Caco-2 (cell line): ENCODE results near the gene MYLK3. TPM values are rescaled to one million over a fixed set of nuclear protein-coding genes. Genes with fewer than 3 reads are reported as not detected.

Experiments used
- BruUV-seq: library from RNA; stranded (reverse); fragments of 400-500 nt; replicated peaks from 2 replicates; lab custom pipeline; 2021; lab: Mats Ljungman, UMichigan
- CTCF ChIA-PET: fragments of 300-600 bp; sonication (Branson Sonifier 250); formaldehyde crosslinking; loops from one replicate; lab custom pipeline; 2022; ENCODE audit warnings: antibody characterized with exemption; lab: Charles Lee
- POLR2A ChIA-PET: fragments of 300-600 bp; sonication (Branson Sonifier 250); formaldehyde crosslinking; loops from one replicate; lab custom pipeline; 2022; ENCODE audit warnings: antibody characterized with exemption; lab: Charles Lee
- DNase-seq, 2 experiments: peaks; one replicate each; pipeline versions ENCODE4 v3.0.0 to v3.0.0-alpha.2; 2020 to 2022
- H3K27me3 ChIP-seq: replicated peaks from 2 replicates; pipeline ENCODE4 v1.6.0; 2011; ENCODE audit warnings: low read length; ENCODE audit not compliant: control insufficient read depth, insufficient read depth
- H3K36me3 ChIP-seq: 2 replicates; pipeline ENCODE4 v1.5.1; 2011; ENCODE audit warnings: low read length; ENCODE audit not compliant: control insufficient read depth, insufficient read depth
- H3K4me1 ChIP-seq: fragments of 250-450 bp; sonication (Bioruptor Pico); 2 replicates; pipeline ENCODE4 v1.5.1; 2020; ENCODE audit warnings: mild to moderate bottlenecking
- H3K4me3 ChIP-seq: 2 replicates; pipeline ENCODE4 v1.5.1; 2011; ENCODE audit warnings: low read depth, mild to moderate bottlenecking, control low read depth, low read length
- H3K9me3 ChIP-seq: fragments of 250-450 bp; sonication (Bioruptor Pico); 2 replicates; pipeline ENCODE4 v1.5.1; 2020; ENCODE audit warnings: mild to moderate bottlenecking, moderate library complexity
- H3K27ac Mint-ChIP-seq: one replicate; pipeline ENCODE4 v1.8.0; 2022; ENCODE audit warnings: mixed read lengths; ENCODE audit not compliant: unreplicated experiment
- H3K27me3 Mint-ChIP-seq: one replicate; pipeline ENCODE4 v1.8.0; 2022; ENCODE audit warnings: mixed read lengths; ENCODE audit not compliant: insufficient read depth, unreplicated experiment
- H3K36me3 Mint-ChIP-seq: one replicate; pipeline ENCODE4 v1.8.0; 2022; ENCODE audit warnings: mild to moderate bottlenecking, mixed read lengths; ENCODE audit not compliant: insufficient read depth, unreplicated experiment
- H3K4me1 Mint-ChIP-seq: one replicate; pipeline ENCODE4 v1.8.0; 2022; ENCODE audit warnings: low read depth, mixed read lengths; ENCODE audit not compliant: unreplicated experiment
- H3K4me3 Mint-ChIP-seq: one replicate; pipeline ENCODE4 v1.8.0; 2022; ENCODE audit warnings: mild to moderate bottlenecking, moderate library complexity, mixed read lengths; ENCODE audit not compliant: unreplicated experiment
- H3K9me3 Mint-ChIP-seq: one replicate; pipeline ENCODE4 v1.8.0; 2022; ENCODE audit warnings: mixed read lengths; ENCODE audit not compliant: unreplicated experiment
- intact Hi-C: fragments of 100-400 bp; cut with micrococcal nuclease; formaldehyde crosslinking; loops from one replicate; pipeline ENCODE4 v1.10.0; 2022; ENCODE audit not compliant: unreplicated experiment
- total RNA-seq: library from RNA; stranded (reverse); gene quantifications from 2 replicates; pipeline ENCODE4 v1.2.3, GENCODE V29; 2022
- TF ChIP-seq, protein P1 (sequence below), 2 experiments: fragments of 200-600 bp in 1 of 2; IDR thresholded peaks; 1 replicate in 1 of 2; 2 replicates in 1 of 2; pipeline versions ENCODE4 v1.5.1 to v1.8.0; 2011 to 2022; ENCODE audit warnings: antibody characterized with exemption in 1 of 2, control low read depth in 1 of 2, inconsistent platforms in 1 of 2, low read depth in 1 of 2, low read length in 1 of 2, mild to moderate bottlenecking in 1 of 2, moderate library complexity in 1 of 2; ENCODE audit not compliant: insufficient read depth in 1 of 2, severe bottlenecking in 1 of 2, unreplicated experiment in 1 of 2

MYLK3 gene
- total RNA-seq, 1 experiment from 2014 or later = 1.2 TPM

GRCh38 chr16:46745617-46746016 lies 2.5 kb downstream of the MYLK3 start:
- H3K36me3 Mint-ChIP-seq = no peaks in the 10 kb centered on the region
- H3K4me1 ChIP-seq = peaks cover 42% of the 10 kb centered on the region
- ChIA-PET POLR2A (no interaction called here), CTCF (no interaction called here)
- H3K27me3 Mint-ChIP-seq = no peaks in the 10 kb centered on the region
- no peak overlapping the region for H3K4me3 ChIP-seq
- H3K27ac Mint-ChIP-seq = no peak overlapping the region
- TF ChIP-seq, protein P1, sequence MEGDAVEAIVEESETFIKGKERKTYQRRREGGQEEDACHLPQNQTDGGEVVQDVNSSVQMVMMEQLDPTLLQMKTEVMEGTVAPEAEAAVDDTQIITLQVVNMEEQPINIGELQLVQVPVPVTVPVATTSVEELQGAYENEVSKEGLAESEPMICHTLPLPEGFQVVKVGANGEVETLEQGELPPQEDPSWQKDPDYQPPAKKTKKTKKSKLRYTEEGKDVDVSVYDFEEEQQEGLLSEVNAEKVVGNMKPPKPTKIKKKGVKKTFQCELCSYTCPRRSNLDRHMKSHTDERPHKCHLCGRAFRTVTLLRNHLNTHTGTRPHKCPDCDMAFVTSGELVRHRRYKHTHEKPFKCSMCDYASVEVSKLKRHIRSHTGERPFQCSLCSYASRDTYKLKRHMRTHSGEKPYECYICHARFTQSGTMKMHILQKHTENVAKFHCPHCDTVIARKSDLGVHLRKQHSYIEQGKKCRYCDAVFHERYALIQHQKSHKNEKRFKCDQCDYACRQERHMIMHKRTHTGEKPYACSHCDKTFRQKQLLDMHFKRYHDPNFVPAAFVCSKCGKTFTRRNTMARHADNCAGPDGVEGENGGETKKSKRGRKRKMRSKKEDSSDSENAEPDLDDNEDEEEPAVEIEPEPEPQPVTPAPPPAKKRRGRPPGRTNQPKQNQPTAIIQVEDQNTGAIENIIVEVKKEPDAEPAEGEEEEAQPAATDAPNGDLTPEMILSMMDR (IDR thresholded peaks at IDR 0.05; ENCODE audit: insufficient read depth in 1 of 2, low read depth in 1 of 2, low read length in 1 of 2, severe bottlenecking in 1 of 2, unreplicated experiment in 1 of 2) = no peak
- no peaks in the 10 kb centered on the region for H3K27me3 ChIP-seq
- H3K4me1 Mint-ChIP-seq = peaks cover 32% of the 10 kb centered on the region
- no peaks in the 10 kb centered on the region for H3K36me3 ChIP-seq
- no peak overlapping the region for H3K4me3 Mint-ChIP-seq
- no peaks in the 10 kb centered on the region for H3K9me3 Mint-ChIP-seq
- DNase-seq = no peak
- no peaks in the 10 kb centered on the region for H3K9me3 ChIP-seq
- no TSS peak for BruUV-seq
- intact Hi-C loops = loop anchor here (5.0 kb wide), 1 partner anchor 57 kb away; no protein-coding TSS in a partner anchor

DNA sequence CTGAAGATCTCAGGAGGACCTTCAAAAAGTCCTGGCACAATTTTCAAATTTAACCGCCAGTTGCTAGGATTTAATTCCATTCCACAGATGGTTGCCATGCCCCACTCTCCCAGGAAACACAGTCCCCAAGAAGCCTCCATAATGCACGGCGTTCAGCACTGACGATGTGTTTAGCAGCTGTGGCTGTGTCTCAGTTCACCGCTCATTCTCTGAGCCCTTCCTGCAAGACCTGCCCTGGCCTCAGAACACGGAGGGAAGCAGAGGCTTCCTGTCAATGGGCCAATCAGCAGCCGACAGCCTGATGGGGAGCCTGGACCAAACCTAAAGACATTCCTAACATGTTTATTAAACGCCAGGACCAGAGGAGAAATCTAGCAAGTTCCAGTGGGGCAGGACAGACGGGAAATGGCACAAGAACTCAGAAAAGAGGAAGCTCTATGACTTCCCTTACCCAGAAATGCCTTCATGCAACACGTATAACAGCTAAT lies 4.9 kb downstream of the MYLK3 start:
- intact Hi-C loops = no loop called here
- H3K9me3 Mint-ChIP-seq = no peaks in the 10 kb centered on the region
- no peaks in the 10 kb centered on the region for H3K27me3 Mint-ChIP-seq
- H3K36me3 Mint-ChIP-seq = no peaks in the 10 kb centered on the region
- Histone ChIP-seq H3K4me3 (no peak overlapping the region), H3K27me3 (no peaks in the 10 kb centered on the region), H3K36me3 (no peaks in the 10 kb centered on the region), H3K4me1 (peaks cover 30% of the 10 kb centered on the region), H3K9me3 (no peaks in the 10 kb centered on the region)
- TF ChIP-seq, protein P1 (IDR thresholded peaks at IDR 0.05; ENCODE audit: insufficient read depth in 1 of 2, low read depth in 1 of 2, low read length in 1 of 2, severe bottlenecking in 1 of 2, unreplicated experiment in 1 of 2) = no peak
- peak overlapping the region; percentile 44 for H3K4me3 Mint-ChIP-seq
- CTCF ChIA-PET = no interaction called here
- peaks cover 26% of the 10 kb centered on the region for H3K4me1 Mint-ChIP-seq
- BruUV-seq = no TSS peak
- peak overlapping the region; percentile 42 for H3K27ac Mint-ChIP-seq
- POLR2A ChIA-PET = interaction anchor here (0.7 kb wide), 1 partner anchor 77 kb away, joined by 3 read pairs; no protein-coding TSS in a partner anchor
- DNase-seq = peak; percentile 52 to 66

DNA sequence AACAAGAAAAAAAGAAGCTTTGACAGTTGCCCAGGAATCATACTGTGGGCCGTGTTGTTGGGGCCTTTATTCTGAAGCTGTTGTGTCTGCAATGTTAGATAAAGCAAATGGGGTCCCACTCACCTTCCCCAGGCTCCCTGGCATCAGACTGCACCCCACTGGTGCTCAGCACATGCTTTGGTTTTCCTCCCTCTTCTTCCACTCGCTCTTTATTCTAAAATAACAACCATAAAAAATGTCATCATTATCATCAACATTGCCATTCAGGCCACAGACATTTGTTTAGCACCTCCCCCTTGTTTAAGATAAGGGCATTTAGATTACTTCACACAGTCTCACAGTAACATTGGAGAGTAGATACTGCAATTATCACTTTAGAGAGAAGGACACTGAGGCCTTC lies 8.2 kb downstream of the MYLK3 start:
- H3K27me3 Mint-ChIP-seq = no peaks in the 10 kb centered on the region
- H3K4me1 ChIP-seq = peaks cover 13% of the 10 kb centered on the region
- H3K4me1 Mint-ChIP-seq = peaks cover 14% of the 10 kb centered on the region
- no peaks in the 10 kb centered on the region for H3K36me3 Mint-ChIP-seq
- H3K27me3 ChIP-seq = no peaks in the 10 kb centered on the region
- no peaks in the 10 kb centered on the region for H3K9me3 Mint-ChIP-seq
- no peaks in the 10 kb centered on the region for H3K36me3 ChIP-seq
- BruUV-seq = no TSS peak
- TF ChIP-seq, protein P1 (IDR thresholded peaks at IDR 0.05; ENCODE audit: insufficient read depth in 1 of 2, low read depth in 1 of 2, low read length in 1 of 2, severe bottlenecking in 1 of 2, unreplicated experiment in 1 of 2) = no peak
- no peak overlapping the region for H3K4me3 ChIP-seq
- no peaks in the 10 kb centered on the region for H3K9me3 ChIP-seq
- no peak overlapping the region for H3K27ac Mint-ChIP-seq
- no peak overlapping the region for H3K4me3 Mint-ChIP-seq
- CTCF ChIA-PET = no interaction called here
- POLR2A ChIA-PET = no interaction called here
- no peak for DNase-seq
- intact Hi-C loops = no loop called here
